Loucy (cell line): ENCODE measurements around the gene CENPU.
A peak's percentile ranks its signal among the peaks of the same experiment; 100 is the strongest.

ENCODE experiments used
- H2AFZ ChIP-seq: fragments of 200-600 bp; sonication (generic); 2 replicates; pipeline ENCODE4 v1.6.0; 2016; ENCODE audit warnings: antibody characterized with exemption, mild to moderate bottlenecking, low read length, moderate library complexity
- H3F3A ChIP-seq: fragments of 200-600 bp; 2 replicates; pipeline ENCODE4 v1.6.0; 2016; ENCODE audit warnings: antibody characterized with exemption, low read depth, mild to moderate bottlenecking
- H3K27me3 ChIP-seq: fragments of 200-600 bp; sonication (generic); 2 replicates; pipeline ENCODE4 v1.6.1; 2014; ENCODE audit warnings: low read length, mild to moderate bottlenecking; ENCODE audit not compliant: insufficient read depth, poor library complexity, severe bottlenecking
- H3K36me3 ChIP-seq: fragments of 200-600 bp; sonication (generic); 2 replicates; pipeline ENCODE4 v1.6.1; 2016; ENCODE audit warnings: low read length; ENCODE audit not compliant: insufficient read depth
- H3K4me1 ChIP-seq: fragments of 200-600 bp; sonication (generic); 2 replicates; pipeline ENCODE4 v1.5.1; 2014; ENCODE audit warnings: low read length, mild to moderate bottlenecking; ENCODE audit not compliant: insufficient read depth, poor library complexity, severe bottlenecking
- H3K4me2 ChIP-seq: fragments of 200-600 bp; sonication (generic); 2 replicates; pipeline ENCODE4 v1.6.0; 2014; ENCODE audit warnings: antibody characterized with exemption, low read length, low read depth, mild to moderate bottlenecking; ENCODE audit not compliant: poor library complexity, severe bottlenecking
- H3K4me3 ChIP-seq: fragments of 200-600 bp; sonication (generic); 2 replicates; pipeline ENCODE4 v1.5.1; 2014; ENCODE audit warnings: low read length, mild to moderate bottlenecking, mixed read lengths; ENCODE audit not compliant: poor library complexity, severe bottlenecking
- H3K79me2 ChIP-seq: fragments of 200-600 bp; sonication (generic); 2 replicates; pipeline ENCODE4 v1.6.1; 2014; ENCODE audit warnings: low read length; ENCODE audit not compliant: insufficient read depth
- H3K9ac ChIP-seq: fragments of 200-600 bp; sonication (generic); 2 replicates; pipeline ENCODE4 v1.6.0; 2014; ENCODE audit warnings: mild to moderate bottlenecking, low read depth, low read length, moderate library complexity; ENCODE audit not compliant: poor library complexity, severe bottlenecking
- H3K9me2 ChIP-seq: fragments of 200-600 bp; sonication (generic); replicated peaks from 2 replicates; pipeline ENCODE4 v1.6.1; 2016; ENCODE audit warnings: low read depth, low read length, mixed read lengths
- H3K9me3 ChIP-seq: fragments of 200-600 bp; sonication (generic); 2 replicates; pipeline ENCODE4 v1.6.1; 2014; ENCODE audit warnings: mild to moderate bottlenecking, antibody characterized with exemption, low read length, low read depth; ENCODE audit not compliant: insufficient read depth
- H4K20me1 ChIP-seq: fragments of 200-600 bp; sonication (generic); 2 replicates; pipeline ENCODE4 v1.6.0; 2014; ENCODE audit warnings: antibody characterized with exemption, low read length, mild to moderate bottlenecking; ENCODE audit not compliant: insufficient read depth, poor library complexity, severe bottlenecking
- CTCF ChIP-seq: fragments of 200-600 bp; sonication (generic); conservative IDR thresholded peaks from 2 replicates; pipeline ENCODE4 v1.5.1; 2014; ENCODE audit warnings: mild to moderate bottlenecking, antibody characterized with exemption, low read length
- EZH2phosphoT487 ChIP-seq: fragments of 200-600 bp; IDR thresholded peaks from 2 replicates; pipeline ENCODE4 v1.6.1; 2018; ENCODE audit warnings: antibody characterized with exemption, mild to moderate bottlenecking, moderate library complexity, borderline replicate concordance

The CENPU gene

GRCh38 chr4:184645904-184646610 lies 87.8 kb downstream of the CENPU start:
- H3K79me2 ChIP-seq, result peaks cover 94% of the 10 kb centered on the region
- no peaks in the 10 kb centered on the region for H3K27me3 ChIP-seq
- peaks cover 61% of the 10 kb centered on the region for H4K20me1 ChIP-seq
- peaks cover 50% of the 10 kb centered on the region for H3K4me1 ChIP-seq
- peak overlapping the region; percentile 96 for H3K9ac ChIP-seq
- no peak for TF ChIP-seq EZH2phosphoT487
- TF ChIP-seq CTCF, result no peak
- no peaks in the 10 kb centered on the region for H3K9me3 ChIP-seq
- H3K4me2 ChIP-seq, result peak overlapping the region; percentile 98
- 0 out of 2 replicates have a peak, but pooled peaks cover 2% of the 10 kb centered on the region for H3F3A ChIP-seq
- no peaks in the 10 kb centered on the region for H3K9me2 ChIP-seq
- H2AFZ ChIP-seq, result no peak overlapping the region
- H3K36me3 ChIP-seq, result no peaks in the 10 kb centered on the region
- peak overlapping the region; percentile 92 for H3K4me3 ChIP-seq

GRCh38 chr4:184644553-184645307 lies 89.2 kb downstream of the CENPU start:
- Histone ChIP-seq H3K9me3 (no peaks in the 10 kb centered on the region), H4K20me1 (peaks cover 74% of the 10 kb centered on the region), H3K79me2 (peaks cover 95% of the 10 kb centered on the region), H3K36me3 (no peaks in the 10 kb centered on the region), H3F3A (0 out of 2 replicates have a peak, but pooled peaks cover 2% of the 10 kb centered on the region), H3K4me2 (peak overlapping the region; percentile 98), H2AFZ (no peak overlapping the region), H3K4me3 (peak overlapping the region; percentile 92), H3K4me1 (peaks cover 51% of the 10 kb centered on the region), H3K9me2 (no peaks in the 10 kb centered on the region), H3K27me3 (no peaks in the 10 kb centered on the region), H3K9ac (no peak overlapping the region)
- no peak for TF ChIP-seq EZH2phosphoT487
- TF ChIP-seq CTCF, result no peak
